ENCODE measurements around the gene SLC17A6. TPM values are rescaled to one million over a fixed set of nuclear protein-coding genes. Genes with fewer than 3 reads are reported as not detected.

Gene SLC17A6
- total and polyA plus RNA-seq, 2 experiments from 2014 or later: not detected

- Histone ChIP-seq H4K20me1 (ENCODE audit: insufficient read depth, poor library complexity, severe bottlenecking) (no peaks in the 10 kb centered on the region), H3K4me2 (no peak overlapping the region), H3K27ac (no peak overlapping the region), H3K4me1 (ENCODE audit: insufficient read depth) (no peaks in the 10 kb centered on the region), H2AFZ (no peak overlapping the region), H3K9me3 (ENCODE audit: low read depth) (no peaks in the 10 kb centered on the region), H3K9me2 (replicated peaks; ENCODE audit: insufficient read depth) (no peaks in the 10 kb centered on the region), H3K79me2 (no peaks in the 10 kb centered on the region), H3K27me3 (no peaks in the 10 kb centered on the region), H3K36me3 (replicated peaks; ENCODE audit: insufficient read depth, low read depth) (no peaks in the 10 kb centered on the region), H3K4me3 (no peak overlapping the region)
- DNase-seq (ENCODE audit: low spot score): no peak
- 85% methylated on average over 4 of the region's 4 CpGs for WGBS (ENCODE audit: low lambda C conversion rate, missing lambda C conversion rate)
- no peak for TF ChIP-seq EZH2 (IDR thresholded peaks at IDR 0.05; ENCODE audit: borderline replicate concordance)
- TF ChIP-seq CTCF (IDR thresholded peaks at IDR 0.05; ENCODE audit: poor library complexity): no peak
- TF ChIP-seq EZH2phosphoT487 (IDR thresholded peaks at IDR 0.05; ENCODE audit: low read depth, severe bottlenecking, unreplicated experiment): no peak
Measured at GRCh38 chr11:22415476-22415875, 77.3 kb downstream of the SLC17A6 start.

GRCh38 chr11:22416462-22416861, 78.3 kb downstream of the SLC17A6 start:
- no peaks in the 10 kb centered on the region for H3K9me2 ChIP-seq (replicated peaks; ENCODE audit: insufficient read depth)
- no peaks in the 10 kb centered on the region for H4K20me1 ChIP-seq (ENCODE audit: insufficient read depth, poor library complexity, severe bottlenecking)
- H3K4me2 ChIP-seq: no peak overlapping the region
- no peak for DNase-seq (ENCODE audit: low spot score)
- H3K4me1 ChIP-seq (ENCODE audit: insufficient read depth): no peaks in the 10 kb centered on the region
- H3K4me3 ChIP-seq: no peak overlapping the region
- no peaks in the 10 kb centered on the region for H3K79me2 ChIP-seq
- no peaks in the 10 kb centered on the region for H3K27me3 ChIP-seq
- no peaks in the 10 kb centered on the region for H3K9me3 ChIP-seq (ENCODE audit: low read depth)
- TF ChIP-seq EZH2 (IDR thresholded peaks at IDR 0.05; ENCODE audit: borderline replicate concordance) (no peak), EZH2phosphoT487 (IDR thresholded peaks at IDR 0.05; ENCODE audit: low read depth, severe bottlenecking, unreplicated experiment) (no peak), CTCF (IDR thresholded peaks at IDR 0.05; ENCODE audit: poor library complexity) (no peak)
- no peak overlapping the region for H2AFZ ChIP-seq
- H3K36me3 ChIP-seq (replicated peaks; ENCODE audit: insufficient read depth, low read depth): no peaks in the 10 kb centered on the region
- no peak overlapping the region for H3K27ac ChIP-seq
- WGBS (ENCODE audit: low lambda C conversion rate, missing lambda C conversion rate): 56% methylated on average over 4 of the region's 4 CpGs

GRCh38 chr11:22426915-22427314, 88.7 kb downstream of the SLC17A6 start:
- TF ChIP-seq EZH2 (IDR thresholded peaks at IDR 0.05; ENCODE audit: borderline replicate concordance): no peak
- peak; percentile 34 for TF ChIP-seq CTCF (IDR thresholded peaks at IDR 0.05; ENCODE audit: poor library complexity)
- 88% methylated on average over 1 of the region's 1 CpG for WGBS (ENCODE audit: low lambda C conversion rate, missing lambda C conversion rate)

More at GRCh38 chr11:22426915-22427314, 88.7 kb downstream of the SLC17A6 start:
- Histone ChIP-seq H4K20me1 (ENCODE audit: insufficient read depth, poor library complexity, severe bottlenecking) (no peaks in the 10 kb centered on the region), H3K27ac (no peak overlapping the region), H3K9me2 (replicated peaks; ENCODE audit: insufficient read depth) (no peaks in the 10 kb centered on the region), H3K4me3 (no peak overlapping the region), H3K4me1 (ENCODE audit: insufficient read depth) (no peaks in the 10 kb centered on the region), H3K79me2 (no peaks in the 10 kb centered on the region), H3K27me3 (no peaks in the 10 kb centered on the region), H2AFZ (no peak overlapping the region), H3K9me3 (ENCODE audit: low read depth) (no peaks in the 10 kb centered on the region), H3K4me2 (no peak overlapping the region), H3K36me3 (replicated peaks; ENCODE audit: insufficient read depth, low read depth) (no peaks in the 10 kb centered on the region)
- no peak for DNase-seq (ENCODE audit: low spot score)

Other genes starting within 250 kb of the SLC17A6 start
- 7.3 and 8.0 TPM in 2 replicates for gene ANO5, start 145.3 kb upstream of the SLC17A6 start, total RNA-seq
- 1.2 and 2.6 TPM in 2 replicates for gene ANO5, start 145.3 kb upstream of the SLC17A6 start, polyA plus RNA-seq

Measured in hepatocyte (in vitro differentiated cells).